Thyroid gland (tissue), 4 donors: ENCODE measurements around the gene CDH22.

Experiments
- CTCF ChIP-seq, 6 experiments: fragments of 200-600 bp in 3 of 6; fragments of 450-650 bp in 3 of 6; sonication (generic) in 3 of 6; IDR thresholded peaks; one replicate each; pipeline ENCODE4 v1.5.1; 2016 to 2019; ENCODE audit warnings: antibody characterized with exemption in 6 of 6, mild to moderate bottlenecking in 2 of 6, inconsistent platforms in 1 of 6, moderate library complexity in 1 of 6
- POLR2A ChIP-seq, 2 donors: fragments of 450-650 bp; IDR thresholded peaks; one replicate each; pipeline ENCODE4 v1.6.1; 2017; ENCODE audit warnings: antibody characterized with exemption in 2 of 2, mild to moderate bottlenecking in 2 of 2, moderate library complexity in 1 of 2

- TF ChIP-seq CTCF (IDR thresholded peaks at IDR 0.05): peak in 1 of 6 experiments; percentile 8
- no peak for TF ChIP-seq POLR2A (IDR thresholded peaks at IDR 0.05)
Observed at GRCh38 chr20:46151936-46152335, 156.4 kb downstream of the CDH22 start.
